WTC11 (cell line): ENCODE measurements around the gene EYA2. TPM values are rescaled to one million over a fixed set of nuclear protein-coding genes. Genes with fewer than 3 reads are reported as not detected.

ENCODE experiments used
- CREM ChIP-seq: sonication (generic); formaldehyde crosslinking; IDR thresholded peaks from 2 replicates; pipeline ENCODE4 v1.8.1; 2022; ENCODE audit warnings: mild to moderate bottlenecking, missing genetic modification reagents, moderate library complexity
- ETV6 ChIP-seq: sonication (generic); formaldehyde crosslinking; IDR thresholded peaks from 2 replicates; pipeline ENCODE4 v1.8.1; 2022; ENCODE audit warnings: mild to moderate bottlenecking, missing genetic modification reagents
- GABPB1 ChIP-seq: sonication (generic); formaldehyde crosslinking; IDR thresholded peaks from 2 replicates; pipeline ENCODE4 v1.8.1; 2023; ENCODE audit warnings: mild to moderate bottlenecking, missing genetic modification reagents
- IRF2 ChIP-seq: sonication (generic); formaldehyde crosslinking; IDR thresholded peaks from 2 replicates; pipeline ENCODE4 v1.8.0; 2022; ENCODE audit warnings: low read depth, missing genetic modification reagents, borderline replicate concordance
- JAZF1 ChIP-seq: fragments of 250-450 bp; sonication (Bioruptor Pico); IDR thresholded peaks from 2 replicates; pipeline ENCODE4 v1.9.0; 2021; ENCODE audit warnings: moderate library complexity, mild to moderate bottlenecking, inconsistent platforms
- NFYB ChIP-seq: sonication (generic); formaldehyde crosslinking; conservative IDR thresholded peaks from 2 replicates; pipeline ENCODE4 v1.8.0; 2022; ENCODE audit warnings: low read depth, missing genetic modification reagents
- PRRX2 ChIP-seq: fragments of 250-450 bp; sonication (Bioruptor Pico); IDR thresholded peaks from 2 replicates; pipeline ENCODE4 v1.8.0; 2021; ENCODE audit warnings: mild to moderate bottlenecking
- TEAD4 ChIP-seq: sonication (generic); formaldehyde crosslinking; IDR thresholded peaks from 2 replicates; pipeline ENCODE4 v1.8.0; 2022; ENCODE audit warnings: mild to moderate bottlenecking, missing genetic modification reagents
- ZNF423 ChIP-seq: fragments of 250-450 bp; sonication (Bioruptor Pico); IDR thresholded peaks from 2 replicates; pipeline ENCODE4 v2.1.2; 2022; ENCODE audit warnings: mild to moderate bottlenecking, moderate library complexity
- total RNA-seq: library from RNA; stranded (reverse); gene quantifications from 3 replicates; pipeline ENCODE4 v1.2.3, GENCODE V29; 2021
- TF ChIP-seq, protein P1 (sequence below): sonication (generic); formaldehyde crosslinking; IDR thresholded peaks from 2 replicates; pipeline ENCODE4 v1.8.0; 2023; ENCODE audit warnings: missing genetic modification reagents, mild to moderate bottlenecking, borderline replicate concordance
- TF ChIP-seq, protein P2 (sequence below): fragments of 250-450 bp; sonication (Bioruptor Pico); IDR thresholded peaks from 2 replicates; pipeline ENCODE4 v1.9.0; 2021; ENCODE audit warnings: mild to moderate bottlenecking
- TF ChIP-seq, protein P3 (sequence below): sonication (generic); formaldehyde crosslinking; IDR thresholded peaks from 2 replicates; pipeline ENCODE4 v1.8.0; 2022; ENCODE audit warnings: mild to moderate bottlenecking, missing genetic modification reagents
- TF ChIP-seq, protein P4 (sequence below): fragments of 250-450 bp; sonication (Bioruptor Pico); IDR thresholded peaks from 2 replicates; pipeline ENCODE4 v1.9.0; 2021; ENCODE audit warnings: moderate library complexity, mild to moderate bottlenecking, inconsistent platforms, borderline replicate concordance
- TF ChIP-seq, protein P5 (sequence below): sonication (generic); formaldehyde crosslinking; IDR thresholded peaks from 2 replicates; pipeline ENCODE4 v1.8.1; 2023; ENCODE audit warnings: mild to moderate bottlenecking, missing genetic modification reagents, moderate library complexity
- TF ChIP-seq, protein P6 (sequence below): sonication (generic); formaldehyde crosslinking; IDR thresholded peaks from 2 replicates; pipeline ENCODE4 v1.8.1; 2022; ENCODE audit warnings: mild to moderate bottlenecking, missing genetic modification reagents, moderate library complexity, borderline replicate concordance
- TF ChIP-seq, protein P7 (sequence below): sonication (generic); formaldehyde crosslinking; IDR thresholded peaks from 2 replicates; pipeline ENCODE4 v1.8.0; 2022; ENCODE audit warnings: mild to moderate bottlenecking, missing genetic modification reagents

EYA2 gene
- total RNA-seq, 1 experiment from 2014 or later = 1.5 TPM

DNA sequence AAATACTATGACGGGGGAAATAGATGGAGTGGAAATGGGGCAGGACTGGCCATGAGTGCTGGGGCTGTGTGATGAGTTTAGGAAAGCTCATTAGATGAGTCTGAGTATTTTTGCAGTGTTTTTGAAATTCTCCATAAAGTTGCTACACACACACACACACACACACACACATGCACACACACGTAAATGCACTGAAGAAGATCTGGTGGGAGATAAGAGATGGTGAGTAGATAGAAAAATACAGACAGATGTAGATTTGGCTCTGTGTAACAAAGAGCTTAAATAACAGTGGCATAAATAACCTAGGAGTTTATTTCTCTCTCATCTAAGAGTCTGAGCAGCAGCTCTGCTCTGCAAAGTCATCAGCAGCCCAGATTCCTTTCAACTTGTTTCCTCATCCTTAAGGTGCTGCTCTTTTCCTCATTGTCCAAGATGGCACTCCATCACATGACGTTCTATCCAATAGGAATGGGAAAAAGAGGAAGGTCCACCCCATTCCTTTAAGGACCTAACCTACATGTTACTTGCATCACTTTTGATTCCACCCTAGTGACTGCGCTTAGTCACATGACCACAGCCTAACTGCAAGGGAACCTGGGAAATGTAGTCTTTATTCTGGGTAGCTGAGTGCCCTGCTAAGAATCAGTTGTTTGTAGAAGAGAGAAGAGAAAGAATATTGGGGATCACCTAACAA is 76.4 kb downstream of the EYA2 start (continued):
- TF ChIP-seq, protein P1, sequence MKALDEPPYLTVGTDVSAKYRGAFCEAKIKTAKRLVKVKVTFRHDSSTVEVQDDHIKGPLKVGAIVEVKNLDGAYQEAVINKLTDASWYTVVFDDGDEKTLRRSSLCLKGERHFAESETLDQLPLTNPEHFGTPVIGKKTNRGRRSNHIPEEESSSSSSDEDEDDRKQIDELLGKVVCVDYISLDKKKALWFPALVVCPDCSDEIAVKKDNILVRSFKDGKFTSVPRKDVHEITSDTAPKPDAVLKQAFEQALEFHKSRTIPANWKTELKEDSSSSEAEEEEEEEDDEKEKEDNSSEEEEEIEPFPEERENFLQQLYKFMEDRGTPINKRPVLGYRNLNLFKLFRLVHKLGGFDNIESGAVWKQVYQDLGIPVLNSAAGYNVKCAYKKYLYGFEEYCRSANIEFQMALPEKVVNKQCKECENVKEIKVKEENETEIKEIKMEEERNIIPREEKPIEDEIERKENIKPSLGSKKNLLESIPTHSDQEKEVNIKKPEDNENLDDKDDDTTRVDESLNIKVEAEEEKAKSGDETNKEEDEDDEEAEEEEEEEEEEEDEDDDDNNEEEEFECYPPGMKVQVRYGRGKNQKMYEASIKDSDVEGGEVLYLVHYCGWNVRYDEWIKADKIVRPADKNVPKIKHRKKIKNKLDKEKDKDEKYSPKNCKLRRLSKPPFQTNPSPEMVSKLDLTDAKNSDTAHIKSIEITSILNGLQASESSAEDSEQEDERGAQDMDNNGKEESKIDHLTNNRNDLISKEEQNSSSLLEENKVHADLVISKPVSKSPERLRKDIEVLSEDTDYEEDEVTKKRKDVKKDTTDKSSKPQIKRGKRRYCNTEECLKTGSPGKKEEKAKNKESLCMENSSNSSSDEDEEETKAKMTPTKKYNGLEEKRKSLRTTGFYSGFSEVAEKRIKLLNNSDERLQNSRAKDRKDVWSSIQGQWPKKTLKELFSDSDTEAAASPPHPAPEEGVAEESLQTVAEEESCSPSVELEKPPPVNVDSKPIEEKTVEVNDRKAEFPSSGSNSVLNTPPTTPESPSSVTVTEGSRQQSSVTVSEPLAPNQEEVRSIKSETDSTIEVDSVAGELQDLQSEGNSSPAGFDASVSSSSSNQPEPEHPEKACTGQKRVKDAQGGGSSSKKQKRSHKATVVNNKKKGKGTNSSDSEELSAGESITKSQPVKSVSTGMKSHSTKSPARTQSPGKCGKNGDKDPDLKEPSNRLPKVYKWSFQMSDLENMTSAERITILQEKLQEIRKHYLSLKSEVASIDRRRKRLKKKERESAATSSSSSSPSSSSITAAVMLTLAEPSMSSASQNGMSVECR (CRISPR knock-in tag) = no peak
- no peak for TF ChIP-seq PRRX2 (CRISPR knock-in tag)
- TF ChIP-seq TEAD4 (CRISPR knock-in tag) = no peak
- 0 out of 2 replicates have a peak, but pooled peaks have one; percentile 19 for TF ChIP-seq ETV6 (CRISPR knock-in tag)
- TF ChIP-seq, protein P2, sequence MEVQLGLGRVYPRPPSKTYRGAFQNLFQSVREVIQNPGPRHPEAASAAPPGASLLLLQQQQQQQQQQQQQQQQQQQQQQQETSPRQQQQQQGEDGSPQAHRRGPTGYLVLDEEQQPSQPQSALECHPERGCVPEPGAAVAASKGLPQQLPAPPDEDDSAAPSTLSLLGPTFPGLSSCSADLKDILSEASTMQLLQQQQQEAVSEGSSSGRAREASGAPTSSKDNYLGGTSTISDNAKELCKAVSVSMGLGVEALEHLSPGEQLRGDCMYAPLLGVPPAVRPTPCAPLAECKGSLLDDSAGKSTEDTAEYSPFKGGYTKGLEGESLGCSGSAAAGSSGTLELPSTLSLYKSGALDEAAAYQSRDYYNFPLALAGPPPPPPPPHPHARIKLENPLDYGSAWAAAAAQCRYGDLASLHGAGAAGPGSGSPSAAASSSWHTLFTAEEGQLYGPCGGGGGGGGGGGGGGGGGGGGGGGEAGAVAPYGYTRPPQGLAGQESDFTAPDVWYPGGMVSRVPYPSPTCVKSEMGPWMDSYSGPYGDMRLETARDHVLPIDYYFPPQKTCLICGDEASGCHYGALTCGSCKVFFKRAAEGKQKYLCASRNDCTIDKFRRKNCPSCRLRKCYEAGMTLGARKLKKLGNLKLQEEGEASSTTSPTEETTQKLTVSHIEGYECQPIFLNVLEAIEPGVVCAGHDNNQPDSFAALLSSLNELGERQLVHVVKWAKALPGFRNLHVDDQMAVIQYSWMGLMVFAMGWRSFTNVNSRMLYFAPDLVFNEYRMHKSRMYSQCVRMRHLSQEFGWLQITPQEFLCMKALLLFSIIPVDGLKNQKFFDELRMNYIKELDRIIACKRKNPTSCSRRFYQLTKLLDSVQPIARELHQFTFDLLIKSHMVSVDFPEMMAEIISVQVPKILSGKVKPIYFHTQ (CRISPR knock-in tag) = no peak
- TF ChIP-seq NFYB = peak; percentile 61
- TF ChIP-seq, protein P3, sequence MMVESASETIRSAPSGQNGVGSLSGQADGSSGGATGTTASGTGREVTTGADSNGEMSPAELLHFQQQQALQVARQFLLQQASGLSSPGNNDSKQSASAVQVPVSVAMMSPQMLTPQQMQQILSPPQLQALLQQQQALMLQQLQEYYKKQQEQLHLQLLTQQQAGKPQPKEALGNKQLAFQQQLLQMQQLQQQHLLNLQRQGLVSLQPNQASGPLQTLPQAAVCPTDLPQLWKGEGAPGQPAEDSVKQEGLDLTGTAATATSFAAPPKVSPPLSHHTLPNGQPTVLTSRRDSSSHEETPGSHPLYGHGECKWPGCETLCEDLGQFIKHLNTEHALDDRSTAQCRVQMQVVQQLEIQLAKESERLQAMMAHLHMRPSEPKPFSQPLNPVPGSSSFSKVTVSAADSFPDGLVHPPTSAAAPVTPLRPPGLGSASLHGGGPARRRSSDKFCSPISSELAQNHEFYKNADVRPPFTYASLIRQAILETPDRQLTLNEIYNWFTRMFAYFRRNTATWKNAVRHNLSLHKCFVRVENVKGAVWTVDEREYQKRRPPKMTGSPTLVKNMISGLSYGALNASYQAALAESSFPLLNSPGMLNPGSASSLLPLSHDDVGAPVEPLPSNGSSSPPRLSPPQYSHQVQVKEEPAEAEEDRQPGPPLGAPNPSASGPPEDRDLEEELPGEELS = no peak
- TF ChIP-seq CREM (CRISPR knock-in tag) = no peak
- TF ChIP-seq JAZF1 (CRISPR knock-in tag) = no peak
- no peak for TF ChIP-seq ZNF423
- TF ChIP-seq, protein P4, sequence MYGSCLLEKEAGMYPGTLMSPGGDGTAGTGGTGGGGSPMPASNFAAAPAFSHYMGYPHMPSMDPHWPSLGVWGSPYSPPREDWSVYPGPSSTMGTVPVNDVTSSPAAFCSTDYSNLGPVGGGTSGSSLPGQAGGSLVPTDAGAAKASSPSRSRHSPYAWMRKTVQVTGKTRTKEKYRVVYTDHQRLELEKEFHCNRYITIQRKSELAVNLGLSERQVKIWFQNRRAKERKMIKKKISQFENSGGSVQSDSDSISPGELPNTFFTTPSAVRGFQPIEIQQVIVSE (CRISPR knock-in tag) = no peak
- TF ChIP-seq, protein P5, sequence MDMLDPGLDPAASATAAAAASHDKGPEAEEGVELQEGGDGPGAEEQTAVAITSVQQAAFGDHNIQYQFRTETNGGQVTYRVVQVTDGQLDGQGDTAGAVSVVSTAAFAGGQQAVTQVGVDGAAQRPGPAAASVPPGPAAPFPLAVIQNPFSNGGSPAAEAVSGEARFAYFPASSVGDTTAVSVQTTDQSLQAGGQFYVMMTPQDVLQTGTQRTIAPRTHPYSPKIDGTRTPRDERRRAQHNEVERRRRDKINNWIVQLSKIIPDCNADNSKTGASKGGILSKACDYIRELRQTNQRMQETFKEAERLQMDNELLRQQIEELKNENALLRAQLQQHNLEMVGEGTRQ = peak; percentile 97
- TF ChIP-seq, protein P6, sequence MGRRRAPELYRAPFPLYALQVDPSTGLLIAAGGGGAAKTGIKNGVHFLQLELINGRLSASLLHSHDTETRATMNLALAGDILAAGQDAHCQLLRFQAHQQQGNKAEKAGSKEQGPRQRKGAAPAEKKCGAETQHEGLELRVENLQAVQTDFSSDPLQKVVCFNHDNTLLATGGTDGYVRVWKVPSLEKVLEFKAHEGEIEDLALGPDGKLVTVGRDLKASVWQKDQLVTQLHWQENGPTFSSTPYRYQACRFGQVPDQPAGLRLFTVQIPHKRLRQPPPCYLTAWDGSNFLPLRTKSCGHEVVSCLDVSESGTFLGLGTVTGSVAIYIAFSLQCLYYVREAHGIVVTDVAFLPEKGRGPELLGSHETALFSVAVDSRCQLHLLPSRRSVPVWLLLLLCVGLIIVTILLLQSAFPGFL (CRISPR knock-in tag) = no peak
- TF ChIP-seq, protein P7, sequence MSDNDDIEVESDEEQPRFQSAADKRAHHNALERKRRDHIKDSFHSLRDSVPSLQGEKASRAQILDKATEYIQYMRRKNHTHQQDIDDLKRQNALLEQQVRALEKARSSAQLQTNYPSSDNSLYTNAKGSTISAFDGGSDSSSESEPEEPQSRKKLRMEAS (CRISPR knock-in tag) = peak; percentile 63; the same call in 1 of the 2 replicates
- TF ChIP-seq IRF2 (CRISPR knock-in tag) = no peak
- no peak for TF ChIP-seq GABPB1 (CRISPR knock-in tag)
